GDM1 (cell line): ENCODE results near the gene HTT.

Source experiments
- DNase-seq: peaks from one replicate; lab custom pipeline; 2025; lab: John Stamatoyannopoulos, UW

Gene HTT

GRCh38 chr4:3218824-3219760 lies 144.6 kb downstream of the HTT start:
- no peak for DNase-seq

GRCh38 chr4:3219761-3220475 lies 145.4 kb downstream of the HTT start:
- no peak for DNase-seq

DNA sequence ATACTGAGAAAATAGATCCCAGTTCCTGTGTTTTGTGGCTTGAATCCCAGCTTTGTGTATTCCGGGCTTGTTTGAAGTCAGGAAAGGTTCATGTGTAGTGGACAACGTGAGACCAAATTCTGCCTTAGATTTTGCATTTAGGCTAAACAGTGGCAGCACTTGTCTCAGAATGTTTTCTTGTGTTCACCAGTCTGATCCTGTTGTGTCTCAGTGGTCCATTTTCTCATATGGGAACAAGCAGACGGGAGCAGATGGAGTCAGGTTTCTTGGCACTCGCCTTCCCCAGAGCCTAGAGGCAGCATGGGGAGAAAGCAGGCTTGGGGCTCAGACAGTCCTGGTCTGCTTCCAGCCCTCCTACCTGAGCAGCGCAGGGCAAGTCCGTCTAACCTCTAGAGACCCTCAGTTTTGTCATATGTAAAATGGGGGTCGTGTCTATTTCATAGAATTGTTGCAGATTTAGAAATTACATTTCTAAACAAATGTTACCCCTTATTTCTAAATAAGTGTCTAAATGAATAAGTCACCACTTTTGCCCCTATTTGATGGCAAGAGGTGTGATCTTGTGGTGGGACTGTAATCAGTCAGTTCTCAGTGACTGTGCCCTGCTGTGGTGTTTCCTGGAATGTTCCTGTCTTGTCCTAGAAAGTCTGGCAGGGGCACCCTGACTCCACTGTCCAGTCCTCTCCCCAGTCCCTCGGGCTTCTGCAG lies 146.1 kb downstream of the HTT start:
- no peak for DNase-seq

- no peak for DNase-seq
These were observed 146.7 kb downstream of the HTT start for GRCh38 chr4:3221184-3221494.

DNA sequence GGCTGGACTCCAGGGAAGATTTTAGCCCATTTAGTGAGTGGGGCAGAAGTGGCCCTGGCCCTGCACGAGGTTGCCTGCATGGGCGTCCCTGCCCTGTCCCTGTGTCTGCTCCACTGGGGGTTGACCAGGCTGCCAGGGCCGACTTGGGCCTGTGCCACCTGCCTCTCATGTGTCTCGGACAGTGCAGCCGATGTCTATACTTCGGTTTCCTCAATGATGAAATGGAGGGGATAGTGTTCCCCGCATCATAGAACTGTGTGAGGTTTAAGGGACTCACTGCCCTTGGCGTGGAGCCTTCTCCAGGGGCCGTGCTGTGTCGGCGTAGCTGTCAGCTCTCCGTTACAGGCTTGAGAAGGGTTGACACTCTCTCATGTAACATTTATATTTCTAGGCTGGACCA lies 147.5 kb downstream of the HTT start:
- no peak for DNase-seq

GRCh38 chr4:3223346-3223745 lies 148.9 kb downstream of the HTT start:
- DNase-seq, result no peak

- no peak for DNase-seq
These were observed 149.7 kb downstream of the HTT start for GRCh38 chr4:3223956-3224748.

DNA sequence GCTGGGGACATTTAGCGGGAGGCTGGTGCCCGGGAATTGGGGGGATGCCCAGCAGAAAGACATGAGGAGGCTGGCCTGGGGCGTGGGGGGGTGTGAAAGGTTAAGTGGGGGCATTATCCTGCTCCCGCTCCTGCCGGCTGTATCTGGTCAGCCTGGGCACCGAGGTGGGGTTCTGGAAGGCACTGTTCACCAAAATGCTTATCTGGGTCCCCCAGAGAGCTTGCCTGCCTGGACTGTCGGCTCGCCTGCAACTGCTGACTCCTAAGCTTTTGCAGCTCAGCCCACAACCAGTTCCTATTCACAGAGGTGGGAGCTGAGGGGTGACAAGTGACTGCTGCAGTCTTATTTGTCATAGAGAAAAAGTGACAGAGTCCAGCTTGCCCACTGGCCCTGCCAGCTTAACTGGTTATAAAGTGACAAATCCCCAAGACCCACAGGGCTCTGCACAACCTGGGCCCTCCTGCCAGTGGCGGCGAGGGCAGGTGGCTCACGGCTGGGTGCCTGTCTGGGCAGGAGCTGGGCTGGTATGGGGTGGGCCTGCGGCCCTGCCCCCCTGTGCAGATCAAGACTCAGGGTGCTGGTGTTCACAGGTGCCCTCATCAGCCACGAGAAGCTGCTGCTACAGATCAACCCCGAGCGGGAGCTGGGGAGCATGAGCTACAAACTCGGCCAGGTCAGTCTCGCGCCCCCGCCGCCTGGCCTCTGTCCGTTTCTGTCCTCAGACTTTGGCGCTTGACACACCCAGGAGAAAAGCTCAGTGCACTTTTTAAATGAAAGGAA lies 150.8 kb downstream of the HTT start:
- DNase-seq, result no peak

DNA sequence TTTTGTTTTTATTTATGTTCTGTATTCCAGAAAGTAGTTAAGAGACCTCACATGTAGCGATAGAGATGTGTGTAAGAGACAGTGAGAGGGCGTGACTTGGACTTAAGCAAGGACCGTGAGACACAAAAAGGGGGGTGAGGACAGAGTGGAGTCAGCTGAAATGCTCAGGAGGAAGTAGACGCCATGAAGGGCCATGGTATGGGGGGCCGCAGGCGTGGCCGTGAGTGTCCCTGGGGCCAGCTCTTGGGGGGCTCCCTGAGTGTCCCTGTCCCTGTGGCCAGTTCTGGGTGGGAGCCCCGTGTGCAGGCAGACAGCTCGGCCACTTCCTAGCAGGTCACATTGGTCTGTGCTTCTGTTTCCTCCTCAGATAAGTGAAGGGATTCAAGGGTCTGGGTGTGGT lies 151.5 kb downstream of the HTT start:
- DNase-seq, result no peak

- DNase-seq, result no peak
These were observed 152.0 kb downstream of the HTT start for GRCh38 chr4:3226467-3226866.

- DNase-seq, result no peak
These were observed 152.5 kb downstream of the HTT start for GRCh38 chr4:3226944-3227343.

GRCh38 chr4:3227878-3228675 lies 153.6 kb downstream of the HTT start:
- no peak for DNase-seq

- no peak for DNase-seq
These were observed 154.4 kb downstream of the HTT start for GRCh38 chr4:3228881-3229280.

- no peak for DNase-seq
These were observed 154.8 kb downstream of the HTT start for GRCh38 chr4:3229328-3229727.

- DNase-seq, result no peak
These were observed 155.5 kb downstream of the HTT start for GRCh38 chr4:3229964-3230363.

GRCh38 chr4:3231471-3231870 lies 157.0 kb downstream of the HTT start:
- no peak for DNase-seq

GRCh38 chr4:3232001-3232400 lies 157.5 kb downstream of the HTT start:
- no peak for DNase-seq

DNA sequence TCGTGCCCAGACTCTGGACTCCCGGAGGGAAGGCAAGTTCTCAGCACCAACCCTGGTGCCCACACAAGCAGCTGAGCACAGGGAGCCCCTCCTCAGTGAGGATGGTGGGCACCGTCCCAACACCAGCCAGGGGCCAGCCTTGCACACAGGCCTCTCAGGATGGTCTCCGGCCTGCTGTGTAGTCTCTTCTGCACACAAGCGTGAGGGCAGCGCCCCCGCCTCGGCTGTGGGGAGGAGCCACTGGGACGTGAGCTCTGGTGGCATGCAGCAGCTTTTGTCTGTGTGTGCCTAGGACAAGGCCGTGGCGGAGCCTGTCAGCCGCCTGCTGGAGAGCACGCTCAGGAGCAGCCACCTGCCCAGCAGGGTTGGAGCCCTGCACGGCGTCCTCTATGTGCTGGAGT lies 158.4 kb downstream of the HTT start:
- DNase-seq, result no peak

- DNase-seq, result no peak
These were observed 159.1 kb downstream of the HTT start for GRCh38 chr4:3233391-3234071.
